ENCODE data around the gene PAFAH2.

Gene PAFAH2

GRCh38 chr1:25997828-25998761 is at the start of gene PAFAH2:
Gene PAFAH2 (minus strand): TSS chr1:25998063. CDS start chr1:25990816, 7,247 bp downstream.
- peak; percentile 95 for TF ChIP-seq CTCF (IDR thresholded peaks at IDR 0.05)
- TF ChIP-seq ZFX (IDR thresholded peaks at IDR 0.05; ENCODE audit: borderline replicate concordance): no peak
- H3K27ac ChIP-seq: peak within 1 kb of the TSS; percentile 74

- no peak for TF ChIP-seq CTCF (IDR thresholded peaks at IDR 0.05)
- TF ChIP-seq ZFX (IDR thresholded peaks at IDR 0.05; ENCODE audit: borderline replicate concordance): no peak
- no peak overlapping the region for H3K27ac ChIP-seq
Observed at GRCh38 chr1:26047278-26047874, 49.5 kb upstream of the PAFAH2 start.

GRCh38 chr1:26046246-26047095 is 48.6 kb upstream of the PAFAH2 start:
- no peak overlapping the region for H3K27ac ChIP-seq
- TF ChIP-seq ZFX (IDR thresholded peaks at IDR 0.05; ENCODE audit: borderline replicate concordance) (no peak), CTCF (IDR thresholded peaks at IDR 0.05) (no peak)

GRCh38 chr1:26045722-26046245 is 47.9 kb upstream of the PAFAH2 start, which contains the start of gene SLC30A2:
Gene SLC30A2 (minus strand): TSS chr1:26046118. CDS start chr1:26045896, 222 bp downstream.
- no peak for TF ChIP-seq ZFX (IDR thresholded peaks at IDR 0.05; ENCODE audit: borderline replicate concordance)
- no peak for TF ChIP-seq CTCF (IDR thresholded peaks at IDR 0.05)
- H3K27ac ChIP-seq: no peak within 1 kb of the TSS

- no peak overlapping the region for H3K27ac ChIP-seq
- no peak for TF ChIP-seq ZFX (IDR thresholded peaks at IDR 0.05; ENCODE audit: borderline replicate concordance)
- no peak for TF ChIP-seq CTCF (IDR thresholded peaks at IDR 0.05)
Observed at GRCh38 chr1:26044971-26045721, 47.3 kb upstream of the PAFAH2 start.

- TF ChIP-seq CTCF (IDR thresholded peaks at IDR 0.05) (no peak), ZFX (IDR thresholded peaks at IDR 0.05; ENCODE audit: borderline replicate concordance) (no peak)
- no peak overlapping the region for H3K27ac ChIP-seq
Observed at GRCh38 chr1:26044414-26044813, 46.6 kb upstream of the PAFAH2 start.

Measured in 22Rv1 (cell line).